OCI-LY7 (cell line): ENCODE results near the gene C19orf85. TPM values are rescaled to one million over a fixed set of nuclear protein-coding genes. Genes with fewer than 3 reads are reported as not detected.

Experiments used
- BruUV-seq: library from RNA; stranded (reverse); fragments of 400-500 nt; replicated peaks from 2 replicates; lab custom pipeline; 2021; lab: Mats Ljungman, UMichigan
- CTCF ChIA-PET: fragments of 300-600 bp; sonication (Branson Sonifier 250); formaldehyde crosslinking; loops from one replicate; lab custom pipeline; 2022; ENCODE audit warnings: antibody characterized with exemption; ENCODE audit not compliant: unreplicated experiment; lab: Charles Lee
- POLR2A ChIA-PET: fragments of 300-600 bp; sonication (Branson Sonifier 250); formaldehyde crosslinking; loops from one replicate; lab custom pipeline; 2022; ENCODE audit warnings: antibody characterized with exemption; lab: Charles Lee
- DNase-seq: peaks from one replicate; pipeline ENCODE4 v3.0.0-alpha.2; 2015; ENCODE audit warnings: low spot score
- H2AFZ ChIP-seq: fragments of 200-600 bp; sonication (generic), shearing (Covaris generic); 2 replicates; pipeline ENCODE4 v1.6.1; 2014; ENCODE audit warnings: mild to moderate bottlenecking, antibody characterized with exemption, low read length, moderate library complexity
- H3K27ac ChIP-seq: fragments of 200-600 bp; sonication (generic); 2 replicates; pipeline ENCODE4 v1.5.1; 2014; ENCODE audit warnings: mixed run types, low read depth, mild to moderate bottlenecking, moderate library complexity, low read length, inconsistent platforms; ENCODE audit not compliant: poor library complexity, severe bottlenecking
- H3K36me3 ChIP-seq: fragments of 200-600 bp; sonication (generic); 2 replicates; pipeline ENCODE4 v1.6.1; 2014; ENCODE audit warnings: mild to moderate bottlenecking, antibody characterized with exemption, low read length, moderate library complexity, mixed read lengths; ENCODE audit not compliant: insufficient read depth
- H3K4me1 ChIP-seq: fragments of 200-600 bp; sonication (generic); 2 replicates; pipeline ENCODE4 v1.5.1; 2014; ENCODE audit warnings: mild to moderate bottlenecking, low read length; ENCODE audit not compliant: insufficient read depth, poor library complexity, severe bottlenecking
- H3K4me2 ChIP-seq: fragments of 200-600 bp; sonication (generic); 2 replicates; pipeline ENCODE4 v1.6.1; 2014; ENCODE audit warnings: mild to moderate bottlenecking, low read length
- H3K4me3 ChIP-seq: fragments of 200-600 bp; sonication (generic); 2 replicates; pipeline ENCODE4 v1.5.1; 2014; ENCODE audit warnings: mild to moderate bottlenecking, low read depth, low read length; ENCODE audit not compliant: poor library complexity, severe bottlenecking
- H3K79me2 ChIP-seq: fragments of 200-600 bp; sonication (generic); 2 replicates; pipeline ENCODE4 v1.6.1; 2016; ENCODE audit warnings: low read depth, mild to moderate bottlenecking, low read length, moderate library complexity, mixed read lengths; ENCODE audit not compliant: insufficient read depth
- H3K9me2 ChIP-seq: fragments of 200-600 bp; sonication (generic); 2 replicates; pipeline ENCODE4 v1.6.1; 2016; ENCODE audit warnings: mild to moderate bottlenecking, low read length, mixed read lengths; ENCODE audit not compliant: insufficient read depth
- H3K9me3 ChIP-seq: fragments of 200-600 bp; sonication (generic); 2 replicates; pipeline ENCODE4 v1.6.1; 2014; ENCODE audit warnings: mild to moderate bottlenecking, mixed run types, low read length, mixed read lengths
- H4K20me1 ChIP-seq: fragments of 200-600 bp; sonication (generic); 2 replicates; pipeline ENCODE4 v1.6.1; 2014; ENCODE audit warnings: mild to moderate bottlenecking, antibody characterized with exemption, low read length, moderate library complexity, mixed read lengths; ENCODE audit not compliant: insufficient read depth
- EZH2phosphoT487 ChIP-seq: fragments of 200-600 bp; sonication (generic); IDR thresholded peaks from 2 replicates; pipeline ENCODE4 v1.6.1; 2018; ENCODE audit warnings: low read depth, borderline replicate concordance, mild to moderate bottlenecking, mixed run types, antibody characterized with exemption, low read length, moderate library complexity, mixed read lengths
- intact Hi-C: fragments of 100-400 bp; cut with micrococcal nuclease; formaldehyde crosslinking; loops from one replicate; pipeline ENCODE4 v1.10.0; 2022; ENCODE audit not compliant: unreplicated experiment
- total RNA-seq, 2 experiments: library from RNA; depleted of rRNA in 1 of 2; stranded (reverse); fragments of >200 nt in 1 of 2; shearing (Covaris generic) in 1 of 2; gene quantifications; 2 replicates each; pipeline ENCODE4 v1.2.3, GENCODE V29; 2014 to 2022
- TF ChIP-seq, protein P1 (sequence below): fragments of 200-600 bp; sonication (generic); conservative IDR thresholded peaks from 2 replicates; pipeline ENCODE4 v1.5.1; 2014; ENCODE audit warnings: mild to moderate bottlenecking, antibody characterized with exemption, low read length, moderate library complexity, mixed read lengths

Gene C19orf85
- total RNA-seq, 2 experiments from 2014 or later = not detected

GRCh38 chr19:55440411-55441105 lies 24.0 kb downstream of the C19orf85 start:
- Histone ChIP-seq H3K9me3 (no peaks in the 10 kb centered on the region), H3K4me2 (no peak overlapping the region), H3K4me1 (no peaks in the 10 kb centered on the region), H3K79me2 (no peaks in the 10 kb centered on the region), H2AFZ (no peak overlapping the region), H3K4me3 (no peak overlapping the region), H4K20me1 (no peaks in the 10 kb centered on the region), H3K9me2 (no peaks in the 10 kb centered on the region), H3K36me3 (no peaks in the 10 kb centered on the region), H3K27ac (no peak overlapping the region)
- intact Hi-C loops = no loop called here
- DNase-seq = no peak
- CTCF ChIA-PET = no interaction called here
- no TSS peak for BruUV-seq
- TF ChIP-seq EZH2phosphoT487 = no peak
- TF ChIP-seq, protein P1, sequence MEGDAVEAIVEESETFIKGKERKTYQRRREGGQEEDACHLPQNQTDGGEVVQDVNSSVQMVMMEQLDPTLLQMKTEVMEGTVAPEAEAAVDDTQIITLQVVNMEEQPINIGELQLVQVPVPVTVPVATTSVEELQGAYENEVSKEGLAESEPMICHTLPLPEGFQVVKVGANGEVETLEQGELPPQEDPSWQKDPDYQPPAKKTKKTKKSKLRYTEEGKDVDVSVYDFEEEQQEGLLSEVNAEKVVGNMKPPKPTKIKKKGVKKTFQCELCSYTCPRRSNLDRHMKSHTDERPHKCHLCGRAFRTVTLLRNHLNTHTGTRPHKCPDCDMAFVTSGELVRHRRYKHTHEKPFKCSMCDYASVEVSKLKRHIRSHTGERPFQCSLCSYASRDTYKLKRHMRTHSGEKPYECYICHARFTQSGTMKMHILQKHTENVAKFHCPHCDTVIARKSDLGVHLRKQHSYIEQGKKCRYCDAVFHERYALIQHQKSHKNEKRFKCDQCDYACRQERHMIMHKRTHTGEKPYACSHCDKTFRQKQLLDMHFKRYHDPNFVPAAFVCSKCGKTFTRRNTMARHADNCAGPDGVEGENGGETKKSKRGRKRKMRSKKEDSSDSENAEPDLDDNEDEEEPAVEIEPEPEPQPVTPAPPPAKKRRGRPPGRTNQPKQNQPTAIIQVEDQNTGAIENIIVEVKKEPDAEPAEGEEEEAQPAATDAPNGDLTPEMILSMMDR = no peak
- POLR2A ChIA-PET = no interaction called here

- Histone ChIP-seq H3K36me3 (no peaks in the 10 kb centered on the region), H3K4me1 (no peaks in the 10 kb centered on the region), H3K9me3 (no peaks in the 10 kb centered on the region), H3K27ac (no peak overlapping the region), H2AFZ (no peak overlapping the region), H3K4me2 (no peak overlapping the region), H4K20me1 (no peaks in the 10 kb centered on the region), H3K4me3 (no peak overlapping the region), H3K79me2 (no peaks in the 10 kb centered on the region), H3K9me2 (no peaks in the 10 kb centered on the region)
- CTCF ChIA-PET = no interaction called here
- TF ChIP-seq, protein P1 = no peak
- no peak for TF ChIP-seq EZH2phosphoT487
- POLR2A ChIA-PET = no interaction called here
- BruUV-seq = no TSS peak
- intact Hi-C loops = no loop called here
- DNase-seq = no peak
These were observed 25.5 kb downstream of the C19orf85 start for GRCh38 chr19:55439052-55439451.

GRCh38 chr19:55437410-55437809 lies 27.1 kb downstream of the C19orf85 start:
- BruUV-seq = no TSS peak
- Histone ChIP-seq H2AFZ (no peak overlapping the region), H3K27ac (no peak overlapping the region), H3K4me1 (no peaks in the 10 kb centered on the region), H3K9me3 (no peaks in the 10 kb centered on the region), H3K79me2 (no peaks in the 10 kb centered on the region), H3K4me2 (no peak overlapping the region), H3K4me3 (no peak overlapping the region), H3K9me2 (no peaks in the 10 kb centered on the region), H4K20me1 (no peaks in the 10 kb centered on the region), H3K36me3 (no peaks in the 10 kb centered on the region)
- CTCF ChIA-PET = no interaction called here
- intact Hi-C loops = no loop called here
- TF ChIP-seq, protein P1 = no peak
- no peak for TF ChIP-seq EZH2phosphoT487
- POLR2A ChIA-PET = no interaction called here
- no peak for DNase-seq
